G401 (cell line): ENCODE data around the gene PYCR2. TPM values are rescaled to one million over a fixed set of nuclear protein-coding genes. Genes with fewer than 3 reads are reported as not detected.
"Not testable (repeated sequence)": the region's sequence is repeated elsewhere in the genome, so short reads cannot be mapped to it uniquely, and the experiment has no call there.

Experiments
- DNase-seq: peaks from one replicate; pipeline ENCODE4 v3.0.0-alpha.2; 2015; ENCODE audit warnings: low spot score
- in situ Hi-C: cut with HindIII; loops from 2 replicates; pipeline ENCODE4 v1.10.0; 2016; ENCODE audit warnings: low sequenced_read_pairs, mixed read lengths
- total RNA-seq: library from RNA; depleted of rRNA; stranded (reverse); fragments of >200 nt; shearing (Covaris generic); gene quantifications from 2 replicates; pipeline ENCODE4 v1.2.3, GENCODE V29; 2014

PYCR2 gene
- total RNA-seq, 1 experiment from 2014 or later = 125 TPM

DNA sequence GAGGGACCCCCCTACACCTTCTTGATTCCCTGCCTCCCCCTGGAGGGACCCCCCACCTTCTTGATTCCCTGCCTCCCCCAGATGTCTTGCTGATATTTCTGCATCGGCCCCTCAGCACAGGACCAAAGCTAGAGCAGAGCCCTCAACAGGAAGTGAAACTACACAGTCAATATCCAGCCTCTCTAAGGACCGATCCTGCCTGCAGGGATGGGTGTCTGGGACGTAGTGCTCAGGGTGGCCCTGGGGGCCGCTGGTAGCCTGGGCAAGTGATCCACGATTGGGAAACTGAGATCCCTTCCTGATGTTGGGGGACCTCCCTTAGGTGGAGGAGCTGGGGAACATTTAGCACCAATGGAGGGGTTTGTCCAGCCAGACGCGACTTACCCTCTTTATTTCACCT is 20.9 kb upstream of the PYCR2 start:
- DNase-seq = no peak
- in situ Hi-C loops = no loop called here

DNA sequence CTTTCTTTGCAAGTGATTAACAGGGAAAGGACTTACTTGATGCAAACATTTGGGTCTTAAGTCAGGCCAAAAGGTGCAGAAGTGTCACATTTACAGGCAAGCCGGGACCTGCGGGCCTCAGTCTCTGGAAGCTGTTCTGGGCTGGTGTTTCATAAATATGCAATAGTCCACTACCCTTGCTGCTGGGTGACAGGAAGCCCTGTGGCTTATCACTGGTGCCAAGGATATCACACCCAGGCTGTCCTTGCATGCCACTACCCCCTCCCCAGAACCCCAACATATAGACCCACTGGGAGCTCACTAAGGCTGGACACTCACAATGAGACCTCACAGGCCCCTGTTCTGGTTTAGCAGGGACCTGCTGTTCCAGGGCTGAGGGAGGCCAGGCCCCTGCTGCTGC is 20.3 kb upstream of the PYCR2 start:
- in situ Hi-C loops = no loop called here
- DNase-seq = no peak

DNA sequence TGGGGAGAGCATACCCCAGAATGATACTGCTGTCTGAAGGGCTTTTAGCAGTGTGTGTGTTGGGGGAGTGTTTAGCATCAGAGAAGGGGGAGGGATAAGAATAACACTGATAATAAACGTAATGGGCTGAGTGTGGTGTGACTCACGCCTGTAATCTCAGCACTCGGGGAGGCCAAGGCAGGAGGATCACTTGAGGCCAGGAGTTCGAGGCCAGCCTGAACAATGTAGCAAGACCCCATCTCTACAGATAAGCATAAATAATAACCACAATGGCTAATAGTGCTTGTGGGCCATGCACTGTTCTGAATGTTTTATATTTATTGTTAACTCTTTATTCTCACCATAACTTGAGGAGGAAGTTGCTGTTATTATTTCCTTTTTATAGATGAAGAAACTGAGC is 19.5 kb upstream of the PYCR2 start:
- no peak for DNase-seq
- in situ Hi-C loops = no loop called here

DNA sequence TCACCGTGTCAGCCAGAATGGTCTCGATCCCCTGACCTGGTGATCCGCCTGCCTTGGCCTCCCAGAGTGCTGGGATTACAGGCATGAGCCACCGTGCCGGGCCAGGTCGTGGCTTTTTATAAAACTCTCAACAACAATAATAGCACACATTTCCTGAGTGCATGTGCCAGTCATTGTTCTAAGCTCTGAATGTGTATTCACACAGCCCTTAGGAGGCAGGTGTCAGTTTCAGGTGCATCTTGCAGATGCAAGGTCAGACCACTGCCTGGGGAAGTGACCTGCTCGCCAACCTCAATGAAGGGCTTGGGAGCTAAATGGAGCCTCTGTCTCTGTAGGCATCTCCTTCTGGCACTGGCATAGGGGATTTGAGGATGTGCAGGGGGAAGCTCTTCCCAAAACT is 18.5 kb upstream of the PYCR2 start:
- no peak for DNase-seq
- in situ Hi-C loops = no loop called here

DNA sequence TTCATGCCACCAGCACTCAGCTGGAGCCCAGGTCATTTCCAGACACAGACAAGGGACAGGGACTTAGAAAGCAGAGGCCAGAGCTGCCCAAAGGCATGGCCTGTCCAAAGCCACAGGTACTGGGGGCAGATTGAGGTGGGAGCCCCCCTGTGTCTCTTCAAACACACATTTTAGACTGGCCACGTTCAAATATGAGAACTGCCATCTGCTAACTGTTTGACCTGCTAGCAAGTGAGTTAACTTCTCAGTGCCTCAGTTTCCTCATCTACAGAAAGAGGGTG is 17.8 kb upstream of the PYCR2 start:
- in situ Hi-C loops = no loop called here
- DNase-seq = no peak

DNA sequence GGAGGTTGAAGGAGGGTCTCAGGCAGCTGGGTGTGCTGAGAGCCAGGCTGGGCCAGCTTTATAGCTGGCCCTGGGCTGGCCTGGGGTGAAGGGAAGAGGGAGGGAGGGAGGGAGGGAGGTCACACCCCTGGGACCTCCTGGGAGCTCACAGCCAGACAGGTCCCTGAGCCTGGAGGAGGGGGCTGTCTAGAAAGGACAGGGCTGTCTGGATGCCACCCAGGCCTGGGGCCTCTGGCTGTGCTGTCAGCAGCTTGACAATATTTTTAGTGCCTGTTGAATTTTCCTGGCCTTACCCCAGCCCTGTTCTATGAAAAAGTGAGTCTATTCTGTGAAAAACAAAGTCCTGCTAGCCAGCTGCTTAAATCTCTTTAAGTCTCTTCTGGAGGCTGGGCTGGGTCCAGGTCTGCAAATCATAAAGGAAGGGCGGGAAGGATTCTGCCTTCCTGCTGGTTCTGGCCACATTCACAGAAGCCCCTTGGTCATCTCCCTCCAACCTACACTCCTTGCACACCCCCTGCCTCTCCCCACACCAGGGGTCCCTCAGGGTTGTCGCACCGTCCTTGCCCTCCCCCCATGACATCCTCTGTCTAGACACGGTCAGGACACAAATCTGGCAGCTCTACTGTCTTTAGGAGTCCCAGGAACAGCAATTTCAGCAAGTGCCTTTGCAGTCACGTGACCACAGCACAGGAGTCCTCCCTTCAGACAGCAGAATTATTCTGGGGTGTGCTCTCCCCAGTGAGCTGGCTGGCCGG is 17.3 kb upstream of the PYCR2 start, which contains the start of gene LEFTY2:
LEFTY2 (minus strand) TSS at position 34 of the 755 bp plus-strand sequence. CDS start 80 bp downstream, outside the sequence.
- in situ Hi-C loops = no loop called here
- DNase-seq = no peak

DNA sequence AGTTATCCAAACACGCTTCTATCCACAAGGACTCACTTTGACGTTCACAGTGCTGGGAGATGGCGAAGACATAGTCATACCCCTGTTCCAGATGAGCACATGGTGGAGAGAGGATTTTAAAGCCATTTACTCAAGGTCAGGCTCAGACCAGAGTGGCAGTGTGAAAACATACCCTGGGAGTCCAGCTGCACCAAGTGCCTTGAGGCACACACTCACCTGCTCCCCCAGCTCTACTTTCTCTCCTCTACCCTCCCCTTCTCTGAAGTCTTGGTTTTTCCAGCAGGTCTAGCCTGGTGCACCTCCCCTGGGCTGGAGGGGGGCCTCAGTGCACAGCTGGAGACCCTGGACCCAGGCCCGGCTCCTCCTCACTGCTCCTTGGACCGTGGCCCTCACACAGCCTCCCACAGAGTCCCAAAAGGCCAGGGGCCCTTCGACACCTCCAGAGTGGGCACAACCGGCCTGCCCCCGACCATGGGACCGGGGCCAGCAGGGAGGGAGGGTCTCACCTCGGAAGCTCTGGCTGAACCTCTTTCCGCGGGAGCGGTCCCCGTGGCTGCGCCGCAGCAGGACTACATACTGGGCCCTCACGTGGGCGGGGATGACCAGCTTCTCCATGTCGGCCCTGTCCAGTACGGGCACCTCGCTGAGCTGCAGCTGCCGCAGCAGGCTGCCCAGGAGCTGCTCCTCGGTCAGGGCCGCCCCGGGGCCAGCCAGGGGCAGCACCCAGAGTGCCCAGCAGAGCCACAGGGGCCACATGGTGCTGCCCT is 16.5 kb upstream of the PYCR2 start:
- DNase-seq = no peak

DNA sequence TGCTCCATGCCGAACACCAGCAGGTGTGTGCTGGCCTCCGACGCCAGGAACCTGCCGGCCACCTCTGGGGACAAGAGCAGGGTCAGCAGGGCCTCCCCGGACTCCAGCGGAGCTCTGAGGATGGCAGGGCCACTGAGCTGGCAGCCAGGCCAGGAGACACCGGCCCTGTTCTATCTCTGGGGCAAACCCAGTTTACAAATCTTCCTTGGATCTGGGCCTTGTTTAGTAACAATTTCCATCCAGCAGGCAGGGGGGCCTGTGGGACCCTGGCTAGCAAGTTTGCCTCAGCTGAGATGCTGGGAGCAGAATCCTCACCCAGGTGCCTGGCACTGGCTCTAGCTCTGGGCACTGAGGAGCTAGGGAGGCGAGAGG is 15.9 kb upstream of the PYCR2 start:
- in situ Hi-C loops = not testable (repeated sequence)

More for the DNA sequence above, 16.5 kb upstream of the PYCR2 start:
- in situ Hi-C loops = no loop called here

DNA sequence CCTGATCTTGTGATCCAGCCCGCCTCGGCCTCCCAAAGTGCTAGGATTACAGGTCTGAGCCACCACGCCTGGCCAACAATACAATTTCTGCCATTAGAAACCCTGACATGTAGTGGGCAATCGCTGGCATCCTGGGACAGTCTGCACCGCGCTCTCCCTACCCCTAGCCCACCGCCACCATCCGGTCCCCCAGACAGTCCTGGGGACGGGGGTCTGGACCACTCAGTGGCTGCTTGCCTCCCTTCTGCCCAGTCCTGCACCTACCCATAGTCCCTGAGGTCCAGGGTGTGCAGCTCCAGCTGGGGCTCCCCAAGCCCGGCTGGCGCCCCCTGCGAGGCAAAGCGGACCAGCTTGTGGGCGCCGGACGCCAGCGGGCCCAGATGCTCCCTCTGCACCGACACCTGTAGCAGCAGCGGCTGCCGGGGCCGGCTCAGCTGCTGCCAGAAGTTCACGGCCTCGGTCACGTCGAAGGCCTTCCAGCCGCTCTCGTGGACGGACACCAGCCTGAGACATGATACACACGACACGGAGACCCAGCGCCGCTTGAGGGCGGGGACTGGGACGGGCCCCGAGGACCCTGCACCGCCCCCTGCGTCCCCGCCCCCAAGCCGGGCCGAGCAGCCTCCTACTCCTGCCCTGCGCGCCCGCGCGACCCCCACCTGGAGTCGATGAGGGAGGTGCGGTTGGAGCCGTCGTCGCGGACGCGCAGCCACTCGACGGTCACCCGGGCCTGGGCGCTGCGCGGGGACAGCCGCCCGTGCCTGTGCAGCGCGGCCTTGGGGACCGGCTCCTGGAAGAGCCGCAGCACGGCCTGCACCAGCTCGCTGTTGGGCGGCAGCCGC is 15.3 kb upstream of the PYCR2 start:
- DNase-seq, in situ Hi-C loops: not testable (repeated sequence)

More for the DNA sequence above, 15.9 kb upstream of the PYCR2 start:
- not testable (repeated sequence) for DNase-seq

DNA sequence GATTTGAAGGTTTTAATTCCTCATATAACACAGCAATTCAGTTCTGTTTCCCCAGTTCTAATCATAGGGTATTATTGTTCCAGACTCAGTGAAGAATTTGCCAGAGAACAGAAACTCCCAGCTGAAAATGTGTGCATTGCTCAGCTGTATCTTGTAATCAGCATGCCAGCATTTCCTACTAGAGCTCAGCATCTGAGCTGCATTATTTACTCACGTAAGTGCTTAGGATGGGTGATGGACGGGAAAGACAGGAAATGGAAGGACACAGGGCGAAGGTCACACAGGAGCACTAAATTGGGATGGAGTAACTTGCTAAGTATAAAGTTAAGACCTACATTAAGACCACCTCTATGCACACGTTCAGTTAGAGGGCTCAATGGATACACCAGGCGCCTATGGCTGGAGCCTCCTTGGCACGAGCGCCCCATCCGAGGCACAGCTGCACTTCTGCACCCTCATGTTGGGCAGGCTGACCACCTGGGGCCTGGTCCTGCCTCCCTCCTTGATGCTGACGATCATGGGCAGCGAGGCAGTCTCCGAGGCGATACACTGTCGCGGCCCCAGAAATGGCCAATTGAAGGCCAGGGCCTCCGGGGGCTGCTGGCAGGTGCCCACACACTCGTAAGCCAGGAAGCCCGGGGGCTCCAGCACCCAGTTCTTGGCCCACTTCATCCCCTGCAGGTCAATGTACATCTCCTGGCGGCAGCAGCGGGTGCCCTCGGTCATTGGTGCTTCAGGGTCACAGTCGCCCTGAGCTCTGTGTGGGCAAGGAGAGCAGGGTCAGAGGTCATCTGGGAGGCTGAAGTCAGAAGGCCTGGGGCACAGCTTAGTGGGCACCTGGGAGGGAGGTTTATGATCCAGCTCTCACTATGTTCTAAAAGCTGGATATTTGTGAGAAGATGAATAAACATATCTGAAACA is 13.3 kb upstream of the PYCR2 start:
- in situ Hi-C loops = no loop called here
- DNase-seq = no peak

DNA sequence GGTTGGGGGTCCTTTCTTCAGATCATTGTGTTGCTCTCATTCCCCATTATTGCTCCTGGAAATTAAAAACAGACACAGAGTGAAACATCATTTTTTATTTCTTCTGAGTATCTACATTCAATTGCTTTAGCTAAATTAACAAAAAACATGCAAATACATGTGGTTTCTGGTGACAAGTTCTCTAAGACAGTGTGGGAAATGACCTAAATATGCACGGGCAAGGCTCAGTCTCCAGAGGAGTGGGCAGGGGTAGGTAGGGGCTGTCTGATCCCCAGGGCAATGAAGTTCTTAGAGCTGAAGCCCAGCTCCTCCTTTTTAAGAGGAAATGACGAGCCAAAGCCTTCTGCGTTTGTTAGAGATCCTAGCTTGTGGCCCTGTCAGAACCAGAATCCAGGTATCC is 12.5 kb upstream of the PYCR2 start:
- in situ Hi-C loops = no loop called here
- no peak for DNase-seq

DNA sequence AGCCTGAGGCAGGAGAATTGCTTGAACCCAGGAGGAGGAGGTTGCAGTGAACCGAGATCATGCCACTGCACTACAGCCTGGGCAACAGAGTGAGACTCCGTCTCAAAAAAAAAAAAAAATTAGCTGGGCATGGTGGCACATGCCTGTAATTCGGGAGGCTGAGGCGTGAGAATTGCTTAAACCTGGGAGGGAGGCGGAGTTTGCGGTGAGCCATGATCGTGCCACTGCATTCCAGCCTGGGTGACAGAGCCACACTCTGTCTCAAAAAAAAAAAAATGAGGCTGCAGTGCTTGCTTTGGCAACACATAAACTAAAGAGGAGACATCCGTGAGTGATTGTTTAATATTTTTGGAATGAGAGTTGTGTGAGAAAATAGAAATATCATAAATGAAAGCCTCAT is 12.0 kb upstream of the PYCR2 start:
- in situ Hi-C loops, DNase-seq: not testable (repeated sequence)

DNA sequence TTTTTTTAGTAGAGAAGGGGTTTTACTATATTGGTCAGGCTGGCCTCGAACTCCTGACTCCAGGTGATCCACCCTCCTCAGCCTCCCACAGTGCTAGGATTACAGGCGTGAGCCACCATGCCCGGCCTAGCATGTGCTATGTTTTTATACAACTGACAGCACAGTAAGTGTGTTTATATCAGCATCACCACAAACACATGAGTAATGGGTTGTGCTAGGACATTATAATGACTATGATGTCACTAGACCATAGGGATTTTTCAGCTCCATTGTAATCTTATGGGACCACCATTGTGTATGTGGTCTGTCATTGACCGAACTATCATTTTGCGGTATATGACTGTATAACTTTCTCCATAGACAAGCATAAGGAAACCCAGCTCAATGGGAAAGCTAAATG is 10.7 kb upstream of the PYCR2 start:
- in situ Hi-C loops = no loop called here
- no peak for DNase-seq

DNA sequence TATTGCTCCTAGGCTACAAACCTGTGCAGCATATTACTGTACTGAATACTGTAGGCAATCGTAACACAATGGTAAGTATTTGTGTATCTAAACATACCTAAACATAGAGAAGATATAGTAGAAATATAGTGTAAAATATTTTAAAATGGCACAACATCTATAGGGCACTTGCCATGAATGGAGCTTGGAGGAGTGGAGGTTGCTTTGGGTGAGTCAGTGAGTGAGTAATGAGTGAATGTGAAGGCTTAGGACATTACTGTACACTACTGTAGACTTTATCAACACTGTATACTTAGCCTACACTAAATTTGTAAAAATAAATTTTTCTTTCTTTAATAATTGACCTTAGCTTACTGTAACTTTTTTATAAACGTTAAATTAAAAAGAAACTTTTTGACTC is 9.0 kb upstream of the PYCR2 start:
- DNase-seq = no peak
- in situ Hi-C loops = no loop called here

DNA sequence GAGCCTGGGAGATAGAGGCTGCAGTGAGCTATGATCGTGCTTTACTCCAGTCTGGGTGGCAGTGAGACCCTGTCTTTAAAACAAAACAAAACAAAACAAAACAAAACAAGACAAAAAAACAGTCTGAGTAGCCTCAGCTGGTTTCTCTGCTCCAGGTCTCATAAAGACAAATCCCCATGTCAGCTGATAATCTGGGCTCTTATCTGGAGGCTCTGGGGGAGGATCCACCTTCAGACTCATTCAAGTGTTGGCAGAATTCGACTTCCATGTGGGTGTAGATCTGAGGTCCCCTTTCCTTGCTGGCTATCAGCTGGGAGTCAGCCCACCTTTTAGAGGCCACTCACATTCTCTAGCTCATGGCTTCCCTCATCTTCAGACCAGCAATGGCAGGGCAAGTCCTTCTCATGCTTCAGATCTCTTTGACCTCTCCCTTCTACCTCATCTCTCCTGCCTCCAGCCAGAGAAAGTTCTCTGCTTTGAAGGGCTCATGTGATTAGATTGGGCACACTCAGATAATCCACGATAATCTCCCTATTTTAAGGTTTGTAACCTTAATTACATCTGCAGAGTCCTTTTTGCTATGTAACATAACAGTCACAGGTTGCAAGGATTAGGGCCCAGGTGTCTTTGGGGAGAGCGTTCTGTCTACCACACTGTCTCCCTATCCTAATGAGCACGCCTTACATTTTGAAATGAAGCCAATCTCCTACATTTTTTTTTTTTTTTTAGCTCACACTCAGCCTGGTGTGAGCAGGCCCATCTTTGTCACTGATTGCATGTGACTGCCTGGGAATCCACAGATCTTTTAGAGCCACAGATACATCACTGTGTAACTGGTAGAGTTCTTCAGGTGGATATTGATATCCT is 7.5 kb upstream of the PYCR2 start:
- no peak for DNase-seq
- in situ Hi-C loops = no loop called here

DNA sequence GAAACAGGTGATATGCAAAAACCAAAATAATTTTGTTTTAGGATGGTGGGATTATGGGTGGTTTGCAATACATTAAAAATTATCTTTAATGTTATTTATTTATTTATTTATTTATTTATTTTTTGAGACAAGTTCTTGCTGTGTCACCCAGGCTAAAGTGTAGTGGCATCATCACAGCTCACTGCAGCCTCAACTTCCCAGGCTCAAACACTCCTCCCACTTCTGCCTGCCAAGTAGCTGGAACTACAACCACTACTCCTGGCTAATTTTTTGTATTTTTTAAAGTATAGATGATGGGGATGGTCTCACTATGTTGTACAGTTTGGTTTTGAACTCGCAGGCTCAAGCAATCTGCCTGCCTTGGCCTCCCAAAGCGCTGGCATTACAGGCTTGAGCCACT is 6.5 kb upstream of the PYCR2 start:
- DNase-seq = no peak
- in situ Hi-C loops = no loop called here

DNA sequence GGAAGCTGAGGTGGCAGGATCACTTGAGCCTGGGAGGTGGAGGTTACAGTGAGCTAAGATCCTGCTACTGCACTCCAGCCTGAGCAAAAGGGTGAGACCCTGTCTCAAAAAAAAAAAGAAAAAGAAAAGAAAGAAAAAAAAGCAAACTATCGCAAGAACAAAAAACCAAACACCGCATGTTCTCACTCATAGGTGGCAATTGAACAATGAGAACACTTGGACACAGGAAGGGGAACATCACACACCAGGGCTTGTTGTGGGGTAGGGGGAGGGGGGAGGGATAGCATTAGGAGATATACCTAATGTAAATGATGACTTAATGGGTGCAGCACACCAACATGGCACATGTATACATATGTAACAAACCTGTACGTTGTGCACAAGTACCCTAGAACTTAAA is 5.4 kb upstream of the PYCR2 start:
- DNase-seq, in situ Hi-C loops: not testable (repeated sequence)
